Stimulated activated CD4-positive, alpha-beta T cell treated with anti-CD3 and anti-CD28 coated beads, Interleukin-15, amount 100 ng/mL, for 24 hours (primary cell): Measurements from ENCODE around the gene WDR45B.
"Not testable (repeated sequence)": the region's sequence is repeated elsewhere in the genome, so short reads cannot be mapped to it uniquely, and the experiment has no call there.

Experiments used
- DNase-seq: peaks from one replicate; pipeline ENCODE4 v3.0.0-alpha.2; 2020

Gene WDR45B

DNA sequence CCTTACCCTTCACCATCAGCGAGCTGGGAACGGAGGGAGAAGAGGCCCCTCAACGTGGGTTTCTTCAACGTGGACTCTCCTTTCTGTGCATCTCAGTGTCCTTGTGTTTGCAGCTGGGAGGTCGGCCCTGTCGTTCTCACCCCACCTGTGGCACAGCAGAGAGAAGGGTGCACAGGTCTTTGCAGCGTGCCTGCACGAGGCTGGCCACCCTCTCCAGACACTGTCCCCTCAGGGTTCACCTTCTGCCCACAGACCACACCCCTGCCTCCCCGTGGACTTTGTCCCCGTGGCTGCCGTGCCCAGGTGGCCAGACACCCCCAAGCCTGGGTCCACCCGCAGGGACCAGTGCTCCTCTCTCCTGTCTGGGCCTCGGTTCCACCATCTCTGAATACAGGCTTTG lies 7.3 kb upstream of the WDR45B start:
- no peak for DNase-seq

GRCh38 chr17:82655038-82655479 lies 6.8 kb upstream of the WDR45B start:
- DNase-seq, result no peak

DNA sequence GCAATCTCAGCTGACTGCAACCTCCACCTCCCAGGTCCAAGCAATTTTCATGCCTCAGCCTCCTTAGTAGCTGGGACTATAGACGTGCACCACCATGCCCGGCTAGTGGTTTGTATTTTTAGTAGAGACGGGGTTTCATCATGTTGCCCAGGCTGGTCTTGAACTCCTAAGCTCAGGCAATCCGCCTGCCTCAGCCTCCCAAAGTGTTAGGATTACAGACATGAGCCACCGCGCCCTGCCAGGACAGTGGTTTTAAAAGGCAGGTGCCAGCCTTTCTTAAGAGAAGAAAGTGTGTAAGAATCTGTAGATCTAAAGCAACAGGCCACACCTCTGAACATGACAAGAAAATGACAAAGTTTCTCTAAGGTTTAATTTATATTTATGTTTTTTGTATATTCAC lies 6.4 kb upstream of the WDR45B start:
- DNase-seq, result not testable (repeated sequence)

GRCh38 chr17:82653651-82654528 lies 5.6 kb upstream of the WDR45B start:
- no peak for DNase-seq

GRCh38 chr17:82650723-82651122 lies 2.5 kb upstream of the WDR45B start:
- no peak for DNase-seq

GRCh38 chr17:82649501-82650261 lies 1.4 kb upstream of the WDR45B start:
- no peak for DNase-seq

- DNase-seq, result peak; percentile 50
Observed at GRCh38 chr17:82648742-82649331, 593 bp upstream of the WDR45B start.

- peak; percentile 66 for DNase-seq
Observed at GRCh38 chr17:82647593-82648164, 565 bp downstream of the WDR45B start.

- no peak for DNase-seq
Observed at GRCh38 chr17:82645516-82645915, 2.7 kb downstream of the WDR45B start.

DNA sequence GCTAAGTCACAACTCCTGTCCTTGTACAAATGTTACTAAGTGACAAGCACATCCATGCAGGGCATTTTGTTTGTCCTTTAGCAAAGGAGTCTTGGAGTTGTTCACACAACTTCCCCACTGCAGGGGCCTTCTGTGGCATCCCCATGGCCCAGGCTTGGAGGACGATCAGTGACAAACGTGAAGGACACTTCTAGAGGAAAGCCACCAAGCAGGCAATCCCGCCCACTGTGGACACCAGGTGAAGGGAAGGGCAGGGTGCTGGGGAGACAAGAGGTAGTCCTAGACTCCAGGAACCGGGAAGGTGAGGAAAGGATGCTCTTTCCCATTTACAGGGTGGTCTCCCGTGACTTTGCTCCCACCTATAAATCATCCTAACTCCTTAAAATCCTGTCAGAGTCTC lies 4.1 kb downstream of the WDR45B start:
- DNase-seq, result no peak

- DNase-seq, result no peak
Observed at GRCh38 chr17:82642022-82642421, 6.2 kb downstream of the WDR45B start.

- no peak for DNase-seq
Observed at GRCh38 chr17:82640036-82640435, 8.2 kb downstream of the WDR45B start.

DNA sequence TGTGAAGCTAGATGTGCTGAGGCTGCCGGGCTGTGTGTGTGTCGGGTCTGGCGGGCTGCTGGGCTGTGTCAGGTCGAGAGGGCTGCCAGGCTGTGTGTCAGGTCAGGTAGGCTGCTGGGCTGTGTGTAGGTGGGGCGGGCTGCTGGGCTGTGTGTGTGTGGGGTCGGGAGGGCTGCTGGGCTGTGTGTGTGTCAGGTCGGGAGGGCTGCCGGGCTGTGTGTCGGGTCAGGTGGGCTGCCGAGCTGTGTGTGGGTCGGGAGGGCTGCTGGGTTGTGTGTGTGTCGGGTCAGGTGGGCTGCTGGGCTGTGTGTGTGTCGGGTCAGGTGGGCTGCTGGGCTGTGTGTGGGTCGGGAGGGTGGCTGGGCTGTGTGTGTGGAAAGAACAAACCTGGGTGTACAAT lies 8.6 kb downstream of the WDR45B start:
- DNase-seq, result no peak

DNA sequence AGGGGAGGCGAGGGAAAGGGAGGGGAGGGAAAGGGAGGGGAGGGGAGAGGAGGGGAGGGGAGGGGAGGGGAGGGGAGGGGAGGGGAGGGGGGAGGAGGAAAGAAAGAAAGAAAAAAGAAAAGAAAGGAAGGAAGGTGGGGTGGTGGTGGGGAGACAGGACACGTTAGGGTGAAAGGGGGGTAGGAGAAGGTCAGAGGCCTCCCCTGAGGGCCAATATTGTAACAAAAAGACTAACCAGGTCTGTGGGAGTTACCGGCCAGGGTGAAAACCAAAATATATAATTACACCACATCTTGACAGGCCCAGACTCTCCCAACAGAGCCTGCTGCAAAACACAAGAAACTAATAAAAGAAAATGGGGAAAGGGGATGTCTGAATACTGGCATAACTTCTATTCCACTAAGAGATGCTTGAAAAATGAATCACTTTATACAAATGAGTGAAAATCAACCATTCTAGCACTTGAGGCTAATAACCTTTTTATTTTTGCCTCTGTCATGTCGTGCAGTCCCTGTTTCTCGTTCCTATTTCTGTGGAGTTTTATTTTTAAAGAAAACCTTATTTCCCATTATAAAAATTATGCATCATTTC lies 10.0 kb downstream of the WDR45B start:
- DNase-seq, result no peak

DNA sequence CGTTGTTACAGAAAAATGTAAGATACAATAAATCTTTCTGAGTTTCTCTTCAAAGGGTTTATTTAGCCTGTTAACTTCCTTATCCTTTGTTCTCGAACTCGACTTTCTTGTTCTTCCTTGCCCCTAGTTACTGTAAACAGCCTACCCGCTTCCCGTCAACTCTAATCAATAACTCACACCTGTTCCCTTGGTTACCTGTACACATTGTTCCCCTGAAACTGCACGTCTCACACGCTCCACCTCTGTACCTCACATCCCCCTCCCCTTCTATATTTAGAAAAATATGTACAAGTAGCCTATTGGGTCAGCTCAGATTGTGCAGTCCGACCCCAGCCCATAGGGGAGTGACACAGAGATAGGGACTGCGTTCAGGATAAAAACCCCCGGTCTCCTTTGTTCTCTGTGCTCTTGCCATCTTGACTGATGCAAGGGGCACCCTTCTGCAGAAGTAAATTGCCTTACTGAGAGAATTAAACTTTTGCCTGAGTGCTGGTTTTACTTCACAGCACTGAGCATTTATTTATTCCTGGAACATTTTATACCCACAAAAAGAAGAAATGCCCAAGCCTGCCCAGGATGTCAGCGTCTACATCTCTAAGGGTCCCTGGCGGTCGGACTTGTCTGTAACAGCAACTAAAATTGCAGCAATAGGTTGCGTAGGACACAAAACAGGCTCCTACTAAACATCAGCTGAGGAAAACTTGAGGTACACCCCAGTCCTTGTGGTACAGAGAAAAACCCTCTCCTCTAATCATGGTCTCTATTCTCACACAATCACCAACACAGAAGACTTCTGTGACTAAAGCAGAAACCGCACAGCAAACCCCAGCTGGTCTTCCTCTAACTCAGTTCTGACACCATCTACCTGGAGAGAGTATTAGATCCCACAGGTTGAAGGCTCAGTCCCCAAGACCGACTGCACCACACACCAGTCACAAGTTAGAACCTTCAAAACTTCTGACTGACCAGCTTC lies 11.3 kb downstream of the WDR45B start:
- DNase-seq, result no peak

GRCh38 chr17:82633343-82633742 lies 14.9 kb downstream of the WDR45B start:
- no peak for DNase-seq

- no peak for DNase-seq
Observed at GRCh38 chr17:82632451-82632850, 15.8 kb downstream of the WDR45B start.

GRCh38 chr17:82631544-82631943 lies 16.7 kb downstream of the WDR45B start:
- DNase-seq, result no peak

GRCh38 chr17:82630212-82630611 lies 18.0 kb downstream of the WDR45B start:
- no peak for DNase-seq

DNA sequence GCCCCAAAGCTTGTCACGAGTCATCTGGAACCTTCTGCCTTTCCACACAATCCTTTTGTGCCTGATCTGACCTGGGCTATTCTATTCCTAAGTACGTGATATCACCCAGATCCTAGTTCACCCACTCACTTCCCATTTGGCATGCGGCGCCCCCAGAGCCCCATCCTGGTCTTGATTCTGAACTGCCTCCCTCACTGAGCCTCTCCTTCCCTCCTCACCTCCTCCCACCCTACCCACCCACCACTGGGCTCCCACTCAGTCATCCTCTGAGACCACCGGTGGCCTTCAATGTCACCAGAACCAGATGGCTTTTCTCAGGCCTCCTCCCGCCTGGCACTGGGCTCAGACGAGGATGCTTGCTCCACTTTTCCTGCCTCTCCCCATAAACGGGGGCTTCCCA lies 18.5 kb downstream of the WDR45B start:
- no peak for DNase-seq

DNA sequence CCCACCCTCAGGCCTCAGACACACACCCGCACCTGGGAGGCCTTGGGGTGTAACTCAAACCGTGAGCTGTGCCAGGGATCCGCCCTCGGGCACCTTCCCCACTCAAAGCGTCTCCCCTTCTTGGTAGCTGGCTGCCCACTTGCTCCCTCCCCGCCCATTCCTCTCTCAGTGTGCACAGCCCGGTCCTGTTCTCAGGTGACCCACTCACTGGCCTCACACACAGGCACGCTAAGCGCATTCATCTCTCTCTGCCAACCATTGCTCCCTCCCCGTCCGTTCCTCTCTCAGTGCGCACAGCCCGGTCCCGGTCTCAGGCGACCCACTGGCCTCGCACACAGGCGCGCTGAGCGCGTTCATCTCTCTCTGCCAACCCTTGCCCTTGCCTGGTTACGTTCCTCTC lies 20.8 kb downstream of the WDR45B start:
- no peak for DNase-seq

DNA sequence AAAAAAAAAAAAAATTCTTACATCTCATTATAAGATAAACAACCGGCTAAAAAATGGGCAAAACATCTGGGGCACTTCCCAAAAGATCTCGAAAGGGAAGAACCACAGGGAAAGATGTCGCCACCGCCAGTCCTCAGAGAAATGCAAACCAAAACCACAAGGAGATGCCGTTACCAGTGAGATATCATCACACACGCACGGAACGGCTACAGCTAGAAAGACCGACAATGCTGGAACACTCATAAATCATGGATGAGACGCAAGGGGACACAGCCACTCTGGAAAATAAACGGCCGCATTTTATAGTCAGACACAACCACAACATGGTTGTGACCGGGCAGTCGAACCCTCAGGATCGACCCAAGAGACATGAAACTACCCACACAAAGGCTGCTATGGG lies 24.5 kb downstream of the WDR45B start:
- no peak for DNase-seq
